ENCODE data around the gene NUDT14. TPM values are rescaled to one million over a fixed set of nuclear protein-coding genes. Genes with fewer than 3 reads are reported as not detected.

The NUDT14 gene
- total and polyA plus RNA-seq, 2 of the 4 experiments (the other 2 are of a cell fraction), result 5.6 to 9.3 TPM

- H2AK9ac ChIP-seq (replicated peaks; ENCODE audit: low read depth, low read length, poor library complexity), result no peak overlapping the region
- no peak overlapping the region for H3K4ac ChIP-seq (ENCODE audit: low read depth, low read length)
- H2AK5ac ChIP-seq (ENCODE audit: low read depth, low read length), result no peak overlapping the region
- H2BK120ac ChIP-seq (ENCODE audit: low read depth, low read length), result no peak overlapping the region
- ChIA-PET CTCF (no interaction called here), POLR2A (ENCODE audit: unreplicated experiment) (no interaction called here)
- no peak overlapping the region for H3K4me3 ChIP-seq (ENCODE audit: insufficient read depth, low read depth, low read length)
- H3K79me1 ChIP-seq (ENCODE audit: low read depth in 1 of 2, low read length in 2 of 2), result no peaks in the 10 kb centered on the region
- no peak overlapping the region for H3K27ac ChIP-seq (ENCODE audit: insufficient read depth, low read length)
- H3K18ac ChIP-seq (ENCODE audit: low read depth, low read length), result no peak overlapping the region
- WGBS, 2 experiments (ENCODE audit: extremely low coverage in 2 of 2, insufficient read length in 1 of 2), result no CpG with 5 or more reads among the region's 9 CpGs
- H3K4me2 ChIP-seq (ENCODE audit: low read depth, low read length), result no peak overlapping the region
- no peaks in the 10 kb centered on the region for H3K4me1 ChIP-seq (ENCODE audit: control insufficient read depth, insufficient read depth, low read length)
- no peak overlapping the region for H2BK15ac ChIP-seq (ENCODE audit: low read depth, low read length)
- no peak overlapping the region for H4K5ac ChIP-seq (ENCODE audit: low read depth, low read length)
- H2BK5ac ChIP-seq (ENCODE audit: low read depth, low read length, poor library complexity, severe bottlenecking), result no peak overlapping the region
- no peak overlapping the region for H3K56ac ChIP-seq (ENCODE audit: extremely low read depth, insufficient read depth, low read length)
- H4K8ac ChIP-seq (ENCODE audit: low read depth in 2 of 2, low read length in 2 of 2), result no peak overlapping the region
- H4K91ac ChIP-seq (ENCODE audit: insufficient read depth, low read depth, low read length), result no peak overlapping the region
- no peak for ATAC-seq (ENCODE audit: low read depth)
- no peak overlapping the region for H3K23ac ChIP-seq (ENCODE audit: low read depth, low read length)
- dilution Hi-C loops (cut with HindIII; ENCODE audit: low sequenced_read_pairs, unreplicated experiment) (no loop called here), intact Hi-C loops (cut with micrococcal nuclease) (no loop called here), in situ Hi-C loops (cut with MboI; ENCODE audit: low sequenced_read_pairs) (no loop called here)
- H3K27me3 ChIP-seq (ENCODE audit: control insufficient read depth, insufficient read depth, low read length), result peaks cover 43% of the 10 kb centered on the region
- no peak overlapping the region for H3K9ac ChIP-seq (ENCODE audit: low read depth, low read length)
- H2BK20ac ChIP-seq (ENCODE audit: low read depth, low read length), result no peak overlapping the region
- no peaks in the 10 kb centered on the region for H4K20me1 ChIP-seq (ENCODE audit: insufficient read depth, low read length)
- H3K36me3 ChIP-seq (ENCODE audit: control insufficient read depth, insufficient read depth, low read length), result no peaks in the 10 kb centered on the region
- peaks cover 10% of the 10 kb centered on the region for H3K9me3 ChIP-seq (ENCODE audit: control insufficient read depth, insufficient read depth, low read length)
- no peaks in the 10 kb centered on the region for H3K9me1 ChIP-seq (ENCODE audit: insufficient read depth, low read length)
- no peak for DNase-seq
- no TSS peak for BruUV-seq (replicated peaks)
- TF ChIP-seq ELK1 (IDR thresholded peaks at IDR 0.05; ENCODE audit: borderline replicate concordance, low read depth, low read length), result no peak
- TF ChIP-seq RCOR1 (IDR thresholded peaks at IDR 0.05; ENCODE audit: insufficient replicate concordance, low read length), result no peak
- TF ChIP-seq FOS (IDR thresholded peaks at IDR 0.05; ENCODE audit: low read depth, low read length), result no peak
- TF ChIP-seq NFE2L2 (IDR thresholded peaks at IDR 0.05; ENCODE audit: low read depth, low read length), result no peak
- TF ChIP-seq RFX5 (IDR thresholded peaks at IDR 0.05; ENCODE audit: low read depth, low read length), result no peak
- TF ChIP-seq USF2 (IDR thresholded peaks at IDR 0.05; ENCODE audit: low read depth, low read length), result no peak
- TF ChIP-seq POLR2A (IDR thresholded peaks at IDR 0.05; ENCODE audit: low read depth, low read length), result no peak
- no peak for TF ChIP-seq SMC3 (IDR thresholded peaks at IDR 0.05; ENCODE audit: low read depth, low read length)
- TF ChIP-seq MXI1 (IDR thresholded peaks at IDR 0.05; ENCODE audit: borderline replicate concordance, low read depth, low read length), result no peak
- no peak for TF ChIP-seq MAFK (IDR thresholded peaks at IDR 0.05; ENCODE audit: low read depth, low read length)
- no peak for TF ChIP-seq CEBPB (IDR thresholded peaks at IDR 0.05; ENCODE audit: low read depth, low read length)
- no peak for TF ChIP-seq CHD1 (IDR thresholded peaks at IDR 0.05; ENCODE audit: low read depth, low read length)
- TF ChIP-seq MAZ (IDR thresholded peaks at IDR 0.05; ENCODE audit: borderline replicate concordance, low read depth, low read length), result no peak
- no peak for TF ChIP-seq CTCF (conservative IDR thresholded peaks at IDR 0.05; ENCODE audit: low read depth, low read length)
- TF ChIP-seq BHLHE40 (IDR thresholded peaks at IDR 0.05; ENCODE audit: low read depth, low read length), result no peak
- no peak for TF ChIP-seq RAD21 (IDR thresholded peaks at IDR 0.05; ENCODE audit: low read length)
- H3K14ac ChIP-seq (replicated peaks; ENCODE audit: low read depth, low read length), result no peak overlapping the region
- H2AFZ ChIP-seq (replicated peaks; ENCODE audit: low read length, poor library complexity), result no peak overlapping the region
These were observed 54.2 kb downstream of the NUDT14 start for GRCh38 chr14:105126981-105127329.
